A673 (cell line): ENCODE results near the gene DNLZ. TPM values are rescaled to one million over a fixed set of nuclear protein-coding genes. Genes with fewer than 3 reads are reported as not detected.

Experiments used
- BruUV-seq: library from RNA; stranded (reverse); fragments of 400-500 nt; replicated peaks from 2 replicates; lab custom pipeline; 2021; lab: Mats Ljungman, UMichigan
- CTCF ChIA-PET: fragments of 300-600 bp; sonication (Branson Sonifier 250); formaldehyde crosslinking; loops from one replicate; lab custom pipeline; 2022; ENCODE audit warnings: antibody characterized with exemption; lab: Charles Lee
- POLR2A ChIA-PET: fragments of 300-600 bp; sonication (Branson Sonifier 250); formaldehyde crosslinking; loops from one replicate; lab custom pipeline; 2022; ENCODE audit warnings: antibody characterized with exemption; ENCODE audit not compliant: low non-redundant PET; lab: Charles Lee
- DNase-seq: peaks from one replicate; pipeline ENCODE4 v3.0.0-alpha.2; 2015; ENCODE audit warnings: low spot score
- H3K27ac ChIP-seq: fragments of 200-600 bp; sonication (generic); 2 replicates; pipeline ENCODE4 v1.5.1; 2016; ENCODE audit warnings: mixed run types, low read depth, mild to moderate bottlenecking, mixed read lengths, antibody characterized with exemption, low read length; ENCODE audit not compliant: poor library complexity, severe bottlenecking
- H3K27me3 ChIP-seq: fragments of 200-600 bp; sonication (generic); replicated peaks from 2 replicates; pipeline ENCODE4 v1.6.1; 2017; ENCODE audit warnings: mixed run types, low read depth, mild to moderate bottlenecking, mixed read lengths, antibody characterized with exemption, low read length; ENCODE audit not compliant: insufficient read depth, poor library complexity
- H3K36me3 ChIP-seq: fragments of 200-600 bp; sonication (generic); 2 replicates; pipeline ENCODE4 v1.6.1; 2016; ENCODE audit warnings: mixed run types, mild to moderate bottlenecking, mixed read lengths, antibody characterized with exemption, low read length; ENCODE audit not compliant: insufficient read depth, poor library complexity, severe bottlenecking
- H3K4me1 ChIP-seq: fragments of 200-600 bp; sonication (generic); 2 replicates; pipeline ENCODE4 v1.6.1; 2017; ENCODE audit warnings: mixed run types, mild to moderate bottlenecking, mixed read lengths, antibody characterized with exemption, low read length; ENCODE audit not compliant: insufficient read depth, poor library complexity, severe bottlenecking
- H3K4me3 ChIP-seq: fragments of 200-600 bp; sonication (generic); 2 replicates; pipeline ENCODE4 v1.5.1; 2016; ENCODE audit warnings: low read depth, mixed run types, mild to moderate bottlenecking, mixed read lengths, low read length; ENCODE audit not compliant: poor library complexity, severe bottlenecking
- H3K9me3 ChIP-seq: fragments of 200-600 bp; sonication (generic); 2 replicates; pipeline ENCODE4 v1.6.1; 2016; ENCODE audit warnings: mixed run types, low read depth, mild to moderate bottlenecking, mixed read lengths, antibody characterized with exemption, low read length; ENCODE audit not compliant: poor library complexity, severe bottlenecking
- CTCF ChIP-seq: fragments of 300-800, 200-600 bp; sonication (generic); conservative IDR thresholded peaks from 2 replicates; pipeline ENCODE4 v1.5.1; 2017; ENCODE audit warnings: low read depth, mild to moderate bottlenecking, antibody characterized with exemption, low read length, moderate library complexity, mixed read lengths
- EZH2 ChIP-seq: fragments of 200-600 bp; sonication (generic); IDR thresholded peaks from 2 replicates; pipeline ENCODE4 v1.6.1; 2017; ENCODE audit warnings: borderline replicate concordance, low read depth, mild to moderate bottlenecking, mixed read lengths, antibody characterized with exemption, low read length; ENCODE audit not compliant: poor library complexity, severe bottlenecking
- intact Hi-C: fragments of 100-400 bp; cut with micrococcal nuclease; formaldehyde crosslinking; loops from one replicate; pipeline ENCODE4 v1.10.0; 2022; ENCODE audit not compliant: unreplicated experiment
- total RNA-seq: library from RNA; stranded (reverse); gene quantifications from 2 replicates; pipeline ENCODE4 v1.2.3, GENCODE V29; 2021

The DNLZ gene
- total RNA-seq, 1 experiment from 2014 or later = 37.3 TPM

GRCh38 chr9:136333486-136333885, 30.1 kb downstream of the DNLZ start:
- DNase-seq = no peak
- H3K4me3 ChIP-seq = no peak overlapping the region
- H3K27me3 ChIP-seq = no peaks in the 10 kb centered on the region
- peaks cover 7% of the 10 kb centered on the region for H3K4me1 ChIP-seq
- ChIA-PET POLR2A (no interaction called here), CTCF (no interaction called here)
- no peaks in the 10 kb centered on the region for H3K9me3 ChIP-seq
- H3K36me3 ChIP-seq = peaks cover 7% of the 10 kb centered on the region
- no peak overlapping the region for H3K27ac ChIP-seq
- TF ChIP-seq CTCF (no peak), EZH2 (no peak)
- intact Hi-C loops = no loop called here
- no TSS peak for BruUV-seq

- CTCF ChIA-PET = no interaction called here
- H3K36me3 ChIP-seq = peaks cover 7% of the 10 kb centered on the region
- H3K9me3 ChIP-seq = no peaks in the 10 kb centered on the region
- no TSS peak for BruUV-seq
- H3K27me3 ChIP-seq = no peaks in the 10 kb centered on the region
- H3K4me1 ChIP-seq = peaks cover 12% of the 10 kb centered on the region
- POLR2A ChIA-PET = no interaction called here
- no peak overlapping the region for H3K27ac ChIP-seq
- no peak for DNase-seq
- H3K4me3 ChIP-seq = no peak overlapping the region
- intact Hi-C loops = no loop called here
- TF ChIP-seq CTCF = no peak
- TF ChIP-seq EZH2 = no peak
Observed at GRCh38 chr9:136333045-136333444, 30.5 kb downstream of the DNLZ start.

GRCh38 chr9:136332482-136332983, 31.0 kb downstream of the DNLZ start:
- Histone ChIP-seq H3K27ac (no peak overlapping the region), H3K9me3 (no peaks in the 10 kb centered on the region), H3K4me3 (no peak overlapping the region), H3K4me1 (peaks cover 14% of the 10 kb centered on the region), H3K27me3 (no peaks in the 10 kb centered on the region), H3K36me3 (peaks cover 7% of the 10 kb centered on the region)
- no peak for TF ChIP-seq CTCF
- no peak for TF ChIP-seq EZH2
- ChIA-PET CTCF (no interaction called here), POLR2A (no interaction called here)
- no TSS peak for BruUV-seq
- intact Hi-C loops = no loop called here
- DNase-seq = no peak
